HG02938 (cell line): ENCODE results near the gene BMP7.
"Not testable (repeated sequence)": the region's sequence is repeated elsewhere in the genome, so short reads cannot be mapped to it uniquely, and the experiment has no call there.

Experiments used
- ATAC-seq: cut with Tn5 transposase; IDR thresholded peaks from one replicate; pipeline ENCODE4 v1.9.1; 2021; ENCODE audit warnings: mild to moderate bottlenecking, moderate library complexity; ENCODE audit not compliant: unreplicated experiment

The BMP7 gene

GRCh38 chr20:57251344-57251743 lies 15.1 kb downstream of the BMP7 start:
- ATAC-seq: no peak

- no peak for ATAC-seq
Observed at GRCh38 chr20:57250607-57251343, 15.7 kb downstream of the BMP7 start.

GRCh38 chr20:57249772-57250171 lies 16.7 kb downstream of the BMP7 start:
- no peak for ATAC-seq

- no peak for ATAC-seq
Observed at GRCh38 chr20:57249073-57249472, 17.4 kb downstream of the BMP7 start.

- no peak for ATAC-seq
Observed at GRCh38 chr20:57248132-57248797, 18.2 kb downstream of the BMP7 start.

- no peak for ATAC-seq
Observed at GRCh38 chr20:57247292-57247965, 19.0 kb downstream of the BMP7 start.

- ATAC-seq: no peak
Observed at GRCh38 chr20:57245997-57246396, 20.4 kb downstream of the BMP7 start.

- ATAC-seq: no peak
Observed at GRCh38 chr20:57244627-57245214, 21.7 kb downstream of the BMP7 start.

GRCh38 chr20:57244221-57244585 lies 22.2 kb downstream of the BMP7 start:
- ATAC-seq: no peak

GRCh38 chr20:57243480-57244220 lies 22.8 kb downstream of the BMP7 start:
- ATAC-seq: no peak

GRCh38 chr20:57242414-57242813 lies 24.0 kb downstream of the BMP7 start:
- ATAC-seq: no peak

- ATAC-seq: no peak
Observed at GRCh38 chr20:57241363-57241991, 25.0 kb downstream of the BMP7 start.

GRCh38 chr20:57240581-57241362 lies 25.7 kb downstream of the BMP7 start:
- no peak for ATAC-seq

- not testable (repeated sequence) for ATAC-seq
Observed at GRCh38 chr20:57239725-57240124, 26.7 kb downstream of the BMP7 start.

GRCh38 chr20:57239324-57239723 lies 27.1 kb downstream of the BMP7 start:
- not testable (repeated sequence) for ATAC-seq

- no peak for ATAC-seq
Observed at GRCh38 chr20:57238089-57238488, 28.4 kb downstream of the BMP7 start.

GRCh38 chr20:57237585-57237953 lies 28.9 kb downstream of the BMP7 start:
- no peak for ATAC-seq

GRCh38 chr20:57236813-57237584 lies 29.4 kb downstream of the BMP7 start:
- no peak for ATAC-seq
